DND-41 (cell line): ENCODE results near the gene STK32B.

Experiments used
- CTCF ChIP-seq: IDR thresholded peaks from 2 replicates; pipeline ENCODE4 v1.5.1; 2012; ENCODE audit warnings: borderline replicate concordance, low read length, moderate library complexity, mild to moderate bottlenecking; ENCODE audit not compliant: poor library complexity, severe bottlenecking; ENCODE audit errors: extremely low read depth
- EZH2 ChIP-seq: IDR thresholded peaks from 3 replicates; pipeline ENCODE4 v1.6.1; 2012; ENCODE audit warnings: borderline replicate concordance, low read depth, mild to moderate bottlenecking, moderate library complexity, low read length, inconsistent platforms; ENCODE audit not compliant: severe bottlenecking

- TF ChIP-seq EZH2 (no peak), CTCF (no peak)
Observed at GRCh38 chr4:5100986-5101385, 49.7 kb downstream of the STK32B start.
